Sigmoid colon (tissue), 7 donors: Measurements from ENCODE around the gene MCCC2. TPM values are rescaled to one million over a fixed set of nuclear protein-coding genes. Genes with fewer than 3 reads are reported as not detected.
"Not testable (repeated sequence)": the region's sequence is repeated elsewhere in the genome, so short reads cannot be mapped to it uniquely, and the experiment has no call there.

Experiments used
- DNase-seq: peaks from one replicate; pipeline ENCODE4 v3.0.0-alpha.2; 2019
- H3K27ac ChIP-seq, 4 donors: fragments of 200-600 bp; sonication (generic); one replicate each; pipeline ENCODE4 v1.5.1; 2016 to 2019; ENCODE audit warnings: mild to moderate bottlenecking in 1 of 4
- H3K27me3 ChIP-seq, 3 donors: fragments of 200-600 bp; sonication (generic); one replicate each; pipeline ENCODE4 v1.5.1; 2019; ENCODE audit warnings: mild to moderate bottlenecking in 1 of 3
- H3K36me3 ChIP-seq, 4 donors: fragments of 200-600 bp; sonication (generic); one replicate each; pipeline ENCODE4 v1.5.1; 2016 to 2019
- H3K4me1 ChIP-seq, 4 donors: fragments of 200-600 bp; sonication (generic); one replicate each; pipeline ENCODE4 v1.5.1; 2017 to 2019
- H3K4me3 ChIP-seq, 4 donors: fragments of 200-600 bp; sonication (generic); one replicate each; pipeline ENCODE4 v1.5.1; 2017 to 2019; ENCODE audit warnings: mild to moderate bottlenecking in 2 of 4, moderate library complexity in 1 of 4
- H3K9me3 ChIP-seq, 4 donors: fragments of 200-600 bp in 3 of 4; sonication (generic) in 3 of 4; one replicate each; pipeline versions ENCODE4 v1.5.1 to v1.6.1; 2013 to 2019
- EP300 ChIP-seq, 4 donors: sonication (generic); formaldehyde crosslinking; IDR thresholded peaks; one replicate each; pipeline ENCODE4 v1.6.1; 2017; ENCODE audit warnings: antibody characterized with exemption in 4 of 4
- POLR2A ChIP-seq, 2 donors: fragments of 450-650 bp; IDR thresholded peaks; one replicate each; pipeline ENCODE4 v1.6.1; 2016; ENCODE audit warnings: antibody characterized with exemption in 2 of 2, mild to moderate bottlenecking in 2 of 2, moderate library complexity in 2 of 2
- POLR2AphosphoS5 ChIP-seq, 4 donors: sonication (generic); formaldehyde crosslinking; IDR thresholded peaks; one replicate each; pipeline ENCODE4 v1.6.1; 2017; ENCODE audit warnings: antibody characterized with exemption in 4 of 4
- WGBS, 2 donors: extraction: QIAGEN DNeasy Blood & Tissue Kit; methylation state at CpG; one replicate each; pipeline ENCODE4 v1.1.7; 2013; 5-methylcytosine and 5-hydroxymethylcytosine counted together
- intact Hi-C: fragments of 100-400 bp; cut with DNase I; formaldehyde crosslinking; loops from one replicate; pipeline ENCODE4 v1.15.1; 2023
- polyA plus RNA-seq, 3 donors: library from polyadenylated mRNA; stranded (reverse); fragments of 200-250 nt; gene quantifications; one replicate each; pipeline ENCODE4 v1.2.3, GENCODE V29; 2013
- total RNA-seq, 4 donors: library from RNA; depleted of rRNA; stranded (reverse); fragments of >200 nt; gene quantifications; one replicate each; pipeline ENCODE4 v1.1.0, GENCODE V29; 2016
- TF ChIP-seq, protein P1 (sequence below), 4 experiments: fragments of 450-650 bp in 3 of 4; fragments of 200-600 bp in 1 of 4; IDR thresholded peaks; one replicate each; pipeline ENCODE4 v1.5.1; 2016 to 2019; ENCODE audit warnings: antibody characterized with exemption in 4 of 4, mild to moderate bottlenecking in 3 of 4, moderate library complexity in 2 of 4
- donor health status: healthy with polysubstance abuse.
- donor health status: Bipolar disorder and iron deficiency.
- donor health status: healthy.

The MCCC2 gene
- total and polyA plus RNA-seq, 7 donors, result 17.6 to 44.2 (median 23.8) TPM

DNA sequence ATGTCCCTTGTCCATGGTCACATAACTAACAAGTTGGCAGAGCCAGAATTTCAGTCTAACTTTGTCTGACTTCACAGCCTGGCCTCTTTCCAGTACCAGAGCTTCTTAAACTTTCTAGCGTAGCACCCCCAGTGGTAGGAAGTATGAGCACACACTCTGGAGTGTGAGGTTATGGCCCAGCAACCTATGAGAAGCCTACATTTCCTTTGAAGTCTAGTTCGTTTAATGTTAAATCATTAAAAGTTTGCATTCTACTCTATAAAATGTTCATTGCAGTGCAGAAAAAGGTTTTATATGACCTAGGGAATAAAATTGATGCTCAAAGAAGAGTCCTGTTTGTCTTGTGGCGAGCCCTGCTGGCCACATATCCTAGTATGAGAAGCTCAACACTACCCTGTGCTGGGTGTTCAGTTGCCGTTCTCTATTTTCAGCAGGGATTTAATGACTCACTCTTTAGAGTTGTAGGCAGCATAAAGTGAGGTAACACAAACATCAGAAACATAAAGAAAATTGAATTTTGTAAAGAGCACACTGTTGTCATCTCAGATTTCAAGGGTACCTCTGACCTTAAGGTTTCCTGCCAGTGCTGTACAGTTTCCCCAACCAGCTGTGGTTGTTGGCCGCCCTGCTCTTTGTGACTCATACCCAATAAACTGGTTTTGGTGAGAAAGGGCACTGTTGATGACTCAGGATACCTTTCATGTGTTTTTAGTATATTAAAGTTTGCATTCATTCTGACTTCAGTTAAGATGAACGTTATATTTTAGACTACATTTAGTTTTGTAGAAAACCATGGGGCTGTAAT, 14.3 kb downstream of the MCCC2 start:
- Histone ChIP-seq H3K27me3 (no peaks in the 10 kb centered on the region), H3K9me3 (no peaks in the 10 kb centered on the region), H3K4me1 (peaks cover 0 to 15% (median 10%) of the 10 kb centered on the region in 4 donors), H3K36me3 (peaks cover 0 to 66% (median 14%) of the 10 kb centered on the region in 4 donors), H3K27ac (peak overlapping the region in 3 of 4 donors; percentile 7 to 58 (median 20)), H3K4me3 (no peak overlapping the region)
- DNase-seq, result no peak
- WGBS, 2 donors, result 16 to 49% methylated on average over 6 of the region's 6 CpGs
- intact Hi-C loops, result no loop called here
- TF ChIP-seq, protein P1, sequence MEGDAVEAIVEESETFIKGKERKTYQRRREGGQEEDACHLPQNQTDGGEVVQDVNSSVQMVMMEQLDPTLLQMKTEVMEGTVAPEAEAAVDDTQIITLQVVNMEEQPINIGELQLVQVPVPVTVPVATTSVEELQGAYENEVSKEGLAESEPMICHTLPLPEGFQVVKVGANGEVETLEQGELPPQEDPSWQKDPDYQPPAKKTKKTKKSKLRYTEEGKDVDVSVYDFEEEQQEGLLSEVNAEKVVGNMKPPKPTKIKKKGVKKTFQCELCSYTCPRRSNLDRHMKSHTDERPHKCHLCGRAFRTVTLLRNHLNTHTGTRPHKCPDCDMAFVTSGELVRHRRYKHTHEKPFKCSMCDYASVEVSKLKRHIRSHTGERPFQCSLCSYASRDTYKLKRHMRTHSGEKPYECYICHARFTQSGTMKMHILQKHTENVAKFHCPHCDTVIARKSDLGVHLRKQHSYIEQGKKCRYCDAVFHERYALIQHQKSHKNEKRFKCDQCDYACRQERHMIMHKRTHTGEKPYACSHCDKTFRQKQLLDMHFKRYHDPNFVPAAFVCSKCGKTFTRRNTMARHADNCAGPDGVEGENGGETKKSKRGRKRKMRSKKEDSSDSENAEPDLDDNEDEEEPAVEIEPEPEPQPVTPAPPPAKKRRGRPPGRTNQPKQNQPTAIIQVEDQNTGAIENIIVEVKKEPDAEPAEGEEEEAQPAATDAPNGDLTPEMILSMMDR (IDR thresholded peaks at IDR 0.05), result peak in 3 of 4 experiments; percentile 24 to 48 (median 32)
- TF ChIP-seq POLR2A (IDR thresholded peaks at IDR 0.05) (no peak), EP300 (IDR thresholded peaks at IDR 0.05) (no peak), POLR2AphosphoS5 (IDR thresholded peaks at IDR 0.05) (no peak)

DNA sequence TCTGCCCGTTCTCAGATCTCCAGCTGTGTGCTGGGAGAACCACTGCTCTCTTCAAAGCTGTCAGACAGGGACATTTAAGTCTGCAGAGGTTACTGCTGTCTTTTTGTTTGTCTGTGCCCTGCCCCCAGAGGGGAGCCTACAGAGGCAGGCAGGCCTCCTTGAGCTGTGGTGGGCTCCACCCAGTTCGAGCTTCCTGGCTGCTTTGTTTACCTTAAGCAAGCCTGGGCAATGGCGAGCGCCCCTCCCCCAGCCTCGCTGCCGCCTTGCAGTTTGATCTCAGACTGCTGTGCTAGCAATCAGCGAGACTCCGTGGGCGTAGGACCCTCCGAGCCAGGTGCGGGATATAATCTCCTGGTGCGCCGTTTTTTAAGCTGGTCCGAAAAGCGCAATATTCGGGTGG, 22.8 kb downstream of the MCCC2 start:
- intact Hi-C loops, H3K27ac ChIP-seq, H3K4me3 ChIP-seq, DNase-seq, H3K9me3 ChIP-seq, H3K4me1 ChIP-seq, H3K27me3 ChIP-seq: not testable (repeated sequence)
- H3K36me3 ChIP-seq, result peaks cover 0 to 33% (median 4%) of the 10 kb centered on the region in 4 donors
- 94 to 96% methylated on average over 15 of the region's 16 CpGs for WGBS, 2 donors

- no peak for DNase-seq
- no peak overlapping the region for H3K4me3 ChIP-seq
- peaks cover 0 to 44% (median 2%) of the 10 kb centered on the region in 4 donors for H3K36me3 ChIP-seq
- 46 to 89% methylated on average over 4 of the region's 4 CpGs for WGBS, 2 donors
- intact Hi-C loops, result no loop called here
- no peaks in the 10 kb centered on the region for H3K9me3 ChIP-seq
- H3K27me3 ChIP-seq, result no peaks in the 10 kb centered on the region
- no peaks in the 10 kb centered on the region for H3K4me1 ChIP-seq
- H3K27ac ChIP-seq, result no peak overlapping the region
- TF ChIP-seq, protein P1 (IDR thresholded peaks at IDR 0.05), result no peak
- TF ChIP-seq EP300 (IDR thresholded peaks at IDR 0.05) (no peak), POLR2A (IDR thresholded peaks at IDR 0.05) (no peak), POLR2AphosphoS5 (IDR thresholded peaks at IDR 0.05) (no peak)
Measured at GRCh38 chr5:71615809-71616208, 28.7 kb downstream of the MCCC2 start.

DNA sequence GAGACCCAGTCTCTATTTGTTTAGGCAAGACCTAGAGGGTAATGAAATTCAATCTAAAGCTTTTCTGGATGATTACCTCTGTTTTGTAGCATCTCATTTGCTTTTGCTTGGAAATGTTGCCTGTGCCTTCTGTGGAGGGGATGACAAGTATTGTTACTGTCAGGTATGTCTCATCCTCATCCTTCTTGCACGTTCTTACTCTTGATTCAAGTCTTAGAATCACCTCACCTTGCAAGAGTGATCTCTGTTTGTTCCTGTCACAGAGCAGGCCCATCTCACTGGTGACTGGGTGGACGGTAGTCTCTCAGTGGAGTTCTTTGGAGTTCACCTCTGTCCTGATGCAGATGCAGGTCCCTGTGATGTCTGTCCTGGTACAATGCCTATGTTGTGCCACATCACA, 33.5 kb downstream of the MCCC2 start:
- no peak overlapping the region for H3K4me3 ChIP-seq
- no peak for TF ChIP-seq POLR2AphosphoS5 (IDR thresholded peaks at IDR 0.05)
- no peak for TF ChIP-seq EP300 (IDR thresholded peaks at IDR 0.05)
- TF ChIP-seq, protein P1 (IDR thresholded peaks at IDR 0.05), result no peak
- no peak for TF ChIP-seq POLR2A (IDR thresholded peaks at IDR 0.05)
- H3K36me3 ChIP-seq, result peaks cover 0 to 18% (median 0%) of the 10 kb centered on the region in 4 donors
- H3K9me3 ChIP-seq, result no peaks in the 10 kb centered on the region
- WGBS, 2 donors, result 96 to 98% methylated on average over 2 of the region's 2 CpGs
- H3K27ac ChIP-seq, result no peak overlapping the region
- intact Hi-C loops, result no loop called here
- no peaks in the 10 kb centered on the region for H3K27me3 ChIP-seq
- no peaks in the 10 kb centered on the region for H3K4me1 ChIP-seq
- DNase-seq, result no peak

DNA sequence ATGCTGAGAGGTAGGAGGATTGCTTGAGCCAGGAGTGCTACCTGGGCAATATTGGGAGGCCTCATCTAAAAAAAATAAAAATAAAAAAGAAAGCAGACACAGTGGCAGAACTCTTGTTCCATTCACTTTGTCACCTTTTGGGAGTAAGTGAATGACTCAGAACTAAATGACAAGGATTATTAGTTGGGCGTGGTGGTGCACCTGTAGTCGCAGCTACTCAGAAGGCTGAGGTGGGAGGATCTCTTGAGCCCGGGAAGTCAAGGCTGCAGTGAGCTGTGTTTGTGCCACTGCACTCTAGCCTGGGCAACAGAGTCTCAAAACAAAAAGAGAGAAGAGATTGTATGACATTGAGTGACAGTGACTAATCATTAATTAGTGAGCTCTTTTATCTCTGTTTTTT, 34.1 kb downstream of the MCCC2 start:
- no peaks in the 10 kb centered on the region for H3K27me3 ChIP-seq
- TF ChIP-seq POLR2A (IDR thresholded peaks at IDR 0.05) (no peak), EP300 (IDR thresholded peaks at IDR 0.05) (no peak), POLR2AphosphoS5 (IDR thresholded peaks at IDR 0.05) (no peak)
- TF ChIP-seq, protein P1 (IDR thresholded peaks at IDR 0.05), result no peak
- H3K36me3 ChIP-seq, result peaks cover 0 to 12% (median 0%) of the 10 kb centered on the region in 4 donors
- H3K9me3 ChIP-seq, result no peaks in the 10 kb centered on the region
- no peak overlapping the region for H3K27ac ChIP-seq
- H3K4me3 ChIP-seq, result no peak overlapping the region
- H3K4me1 ChIP-seq, result no peaks in the 10 kb centered on the region
- intact Hi-C loops, result no loop called here
- WGBS, 2 donors, result 28 to 75% methylated on average over 3 of the region's 3 CpGs
- no peak for DNase-seq
